ENCODE measurements around the gene RAPGEF3.

DNA sequence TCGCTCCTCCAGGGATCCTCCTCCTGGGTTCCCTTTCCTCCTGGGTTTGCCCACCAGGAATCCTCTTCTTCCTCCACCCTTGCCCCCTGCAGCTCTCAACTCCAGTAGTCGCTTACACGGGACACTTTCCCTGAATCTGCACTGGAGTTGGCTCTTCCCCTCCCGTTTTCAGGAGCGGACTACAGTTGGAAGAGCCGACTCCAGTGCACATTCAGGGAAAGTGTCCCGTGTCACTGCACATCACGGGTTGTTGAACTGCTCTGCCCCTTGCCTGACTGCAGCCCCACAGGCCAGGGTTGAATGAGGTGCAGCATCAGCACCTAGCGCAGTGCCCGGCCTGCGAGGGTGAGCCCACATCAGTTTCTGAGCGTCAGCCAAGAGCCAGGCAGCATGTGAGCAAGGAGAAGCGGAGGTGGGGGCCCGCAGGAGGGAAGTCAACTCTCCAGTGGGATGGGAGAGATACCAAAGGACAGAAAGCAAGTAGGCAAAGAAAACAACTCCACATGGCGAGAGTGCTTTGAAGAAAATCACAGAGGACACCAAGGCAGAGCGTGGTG, 13.1 kb downstream of the RAPGEF3 start:
- TF ChIP-seq, protein P1, sequence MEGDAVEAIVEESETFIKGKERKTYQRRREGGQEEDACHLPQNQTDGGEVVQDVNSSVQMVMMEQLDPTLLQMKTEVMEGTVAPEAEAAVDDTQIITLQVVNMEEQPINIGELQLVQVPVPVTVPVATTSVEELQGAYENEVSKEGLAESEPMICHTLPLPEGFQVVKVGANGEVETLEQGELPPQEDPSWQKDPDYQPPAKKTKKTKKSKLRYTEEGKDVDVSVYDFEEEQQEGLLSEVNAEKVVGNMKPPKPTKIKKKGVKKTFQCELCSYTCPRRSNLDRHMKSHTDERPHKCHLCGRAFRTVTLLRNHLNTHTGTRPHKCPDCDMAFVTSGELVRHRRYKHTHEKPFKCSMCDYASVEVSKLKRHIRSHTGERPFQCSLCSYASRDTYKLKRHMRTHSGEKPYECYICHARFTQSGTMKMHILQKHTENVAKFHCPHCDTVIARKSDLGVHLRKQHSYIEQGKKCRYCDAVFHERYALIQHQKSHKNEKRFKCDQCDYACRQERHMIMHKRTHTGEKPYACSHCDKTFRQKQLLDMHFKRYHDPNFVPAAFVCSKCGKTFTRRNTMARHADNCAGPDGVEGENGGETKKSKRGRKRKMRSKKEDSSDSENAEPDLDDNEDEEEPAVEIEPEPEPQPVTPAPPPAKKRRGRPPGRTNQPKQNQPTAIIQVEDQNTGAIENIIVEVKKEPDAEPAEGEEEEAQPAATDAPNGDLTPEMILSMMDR (CRISPR knock-in tag; IDR thresholded peaks at IDR 0.05) = no peak
- TF ChIP-seq ELF4 (CRISPR knock-in tag; IDR thresholded peaks at IDR 0.05; ENCODE audit: borderline replicate concordance) (no peak), SP5 (CRISPR knock-in tag; IDR thresholded peaks at IDR 0.05; ENCODE audit: borderline replicate concordance, low read depth) (no peak), ZNF747 (CRISPR knock-in tag; IDR thresholded peaks at IDR 0.05; ENCODE audit: borderline replicate concordance) (no peak), CREB1 (IDR thresholded peaks at IDR 0.05) (no peak), CREB1 (CRISPR knock-in tag; IDR thresholded peaks at IDR 0.05) (no peak), MTA1 (CRISPR knock-in tag; IDR thresholded peaks at IDR 0.05; ENCODE audit: borderline replicate concordance) (no peak)
- TF ChIP-seq, protein P2, sequence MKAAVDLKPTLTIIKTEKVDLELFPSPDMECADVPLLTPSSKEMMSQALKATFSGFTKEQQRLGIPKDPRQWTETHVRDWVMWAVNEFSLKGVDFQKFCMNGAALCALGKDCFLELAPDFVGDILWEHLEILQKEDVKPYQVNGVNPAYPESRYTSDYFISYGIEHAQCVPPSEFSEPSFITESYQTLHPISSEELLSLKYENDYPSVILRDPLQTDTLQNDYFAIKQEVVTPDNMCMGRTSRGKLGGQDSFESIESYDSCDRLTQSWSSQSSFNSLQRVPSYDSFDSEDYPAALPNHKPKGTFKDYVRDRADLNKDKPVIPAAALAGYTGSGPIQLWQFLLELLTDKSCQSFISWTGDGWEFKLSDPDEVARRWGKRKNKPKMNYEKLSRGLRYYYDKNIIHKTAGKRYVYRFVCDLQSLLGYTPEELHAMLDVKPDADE (CRISPR knock-in tag; IDR thresholded peaks at IDR 0.05) = no peak
- TF ChIP-seq, protein P3, sequence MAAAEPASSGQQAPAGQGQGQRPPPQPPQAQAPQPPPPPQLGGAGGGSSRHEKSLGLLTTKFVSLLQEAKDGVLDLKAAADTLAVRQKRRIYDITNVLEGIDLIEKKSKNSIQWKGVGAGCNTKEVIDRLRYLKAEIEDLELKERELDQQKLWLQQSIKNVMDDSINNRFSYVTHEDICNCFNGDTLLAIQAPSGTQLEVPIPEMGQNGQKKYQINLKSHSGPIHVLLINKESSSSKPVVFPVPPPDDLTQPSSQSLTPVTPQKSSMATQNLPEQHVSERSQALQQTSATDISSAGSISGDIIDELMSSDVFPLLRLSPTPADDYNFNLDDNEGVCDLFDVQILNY (CRISPR knock-in tag; conservative IDR thresholded peaks at IDR 0.05) = no peak
